SU-DHL-6 (cell line): Measurements from ENCODE around the gene CRTC3.

Source experiments
- H2AFZ ChIP-seq: fragments of 200-600 bp; sonication (generic); 2 replicates; pipeline ENCODE4 v1.6.1; 2014; ENCODE audit warnings: low read depth, mild to moderate bottlenecking, moderate library complexity, mixed read lengths, antibody characterized with exemption, low read length; ENCODE audit not compliant: severe bottlenecking
- H3F3A ChIP-seq: fragments of 200-600 bp; shearing (Covaris generic); 2 replicates; pipeline ENCODE4 v1.6.0; 2016; ENCODE audit warnings: antibody characterized with exemption, mild to moderate bottlenecking; ENCODE audit not compliant: insufficient read depth
- H3K27ac ChIP-seq: fragments of 200-600 bp; sonication (generic); 2 replicates; pipeline ENCODE4 v1.5.1; 2016; ENCODE audit warnings: low read depth, mild to moderate bottlenecking, low read length, moderate library complexity, mixed read lengths
- H3K27me3 ChIP-seq: fragments of 200-600 bp; sonication (generic), shearing (Covaris generic); 2 replicates; pipeline ENCODE4 v1.6.0; 2014; ENCODE audit warnings: mild to moderate bottlenecking, low read length
- H3K36me3 ChIP-seq: fragments of 200-600 bp; sonication (generic); 2 replicates; pipeline ENCODE4 v1.6.1; 2014; ENCODE audit warnings: mild to moderate bottlenecking, low read length, mixed read lengths
- H3K4me2 ChIP-seq: fragments of 300-600, 200-600 bp; shearing (Covaris generic), sonication (generic); 2 replicates; pipeline ENCODE4 v1.6.0; 2014; ENCODE audit warnings: low read length, low read depth, mild to moderate bottlenecking; ENCODE audit not compliant: poor library complexity, severe bottlenecking
- H3K4me3 ChIP-seq: fragments of 200-600 bp; sonication (generic); 2 replicates; pipeline ENCODE4 v1.5.1; 2014; ENCODE audit warnings: antibody characterized with exemption, low read length, mild to moderate bottlenecking, mixed read lengths; ENCODE audit not compliant: insufficient read depth, poor library complexity, severe bottlenecking
- H3K79me2 ChIP-seq: fragments of 200-600 bp; sonication (generic); 2 replicates; pipeline ENCODE4 v1.6.1; 2014; ENCODE audit warnings: mild to moderate bottlenecking, low read length, moderate library complexity; ENCODE audit not compliant: insufficient read depth
- H3K9ac ChIP-seq: fragments of 200-600 bp; sonication (generic); 2 replicates; pipeline ENCODE4 v1.7.0; 2014; ENCODE audit warnings: mild to moderate bottlenecking, low read length
- H3K9me2 ChIP-seq: fragments of 200-600 bp; sonication (generic); replicated peaks from 2 replicates; pipeline ENCODE4 v1.6.1; 2014; ENCODE audit warnings: low read length; ENCODE audit not compliant: insufficient read depth
- H3K9me3 ChIP-seq: fragments of 200-600 bp; sonication (generic); 2 replicates; pipeline ENCODE4 v1.6.1; 2014; ENCODE audit warnings: low read length, mixed read lengths; ENCODE audit not compliant: insufficient read depth
- H4K20me1 ChIP-seq: fragments of 200-600 bp; sonication (generic); 2 replicates; pipeline ENCODE4 v1.6.1; 2014; ENCODE audit warnings: low read depth, mild to moderate bottlenecking, antibody characterized with exemption, low read length, moderate library complexity, mixed read lengths
- CTCF ChIP-seq: fragments of 200-600 bp; sonication (generic); IDR thresholded peaks from one replicate; pipeline ENCODE4 v1.5.1; 2017; ENCODE audit warnings: antibody characterized with exemption, mild to moderate bottlenecking, low read length, moderate library complexity; ENCODE audit not compliant: insufficient read depth, poor library complexity, severe bottlenecking
- EZH2phosphoT487 ChIP-seq: fragments of 200-600 bp; sonication (generic), shearing (Covaris generic); conservative IDR thresholded peaks from 2 replicates; pipeline ENCODE4 v1.6.1; 2018; ENCODE audit warnings: mild to moderate bottlenecking, antibody characterized with exemption, low read length, moderate library complexity, mixed read lengths

The CRTC3 gene

GRCh38 chr15:90624278-90624981, 94.7 kb downstream of the CRTC3 start:
- TF ChIP-seq CTCF, result no peak
- TF ChIP-seq EZH2phosphoT487, result no peak
- Histone ChIP-seq H3K79me2 (no peaks in the 10 kb centered on the region), H3K36me3 (no peaks in the 10 kb centered on the region), H3K27ac (no peak overlapping the region), H3K4me2 (no peak overlapping the region), H3K9me3 (no peaks in the 10 kb centered on the region), H3K9ac (no peak overlapping the region), H3K9me2 (no peaks in the 10 kb centered on the region), H4K20me1 (no peaks in the 10 kb centered on the region), H3F3A (no peaks in the 10 kb centered on the region), H3K27me3 (no peaks in the 10 kb centered on the region), H3K4me3 (no peak overlapping the region), H2AFZ (no peak overlapping the region)

GRCh38 chr15:90625037-90625436, 95.3 kb downstream of the CRTC3 start:
- Histone ChIP-seq H3K27ac (no peak overlapping the region), H3K9me2 (no peaks in the 10 kb centered on the region), H3K4me3 (no peak overlapping the region), H3K36me3 (no peaks in the 10 kb centered on the region), H3K27me3 (no peaks in the 10 kb centered on the region), H3K79me2 (no peaks in the 10 kb centered on the region), H3K9me3 (no peaks in the 10 kb centered on the region), H2AFZ (no peak overlapping the region), H3F3A (no peaks in the 10 kb centered on the region), H3K9ac (no peak overlapping the region), H3K4me2 (no peak overlapping the region), H4K20me1 (no peaks in the 10 kb centered on the region)
- TF ChIP-seq EZH2phosphoT487 (no peak), CTCF (no peak)

- TF ChIP-seq EZH2phosphoT487 (no peak), CTCF (no peak)
- Histone ChIP-seq H3K9ac (no peak overlapping the region), H4K20me1 (no peaks in the 10 kb centered on the region), H3F3A (no peaks in the 10 kb centered on the region), H3K27ac (no peak overlapping the region), H3K27me3 (no peaks in the 10 kb centered on the region), H3K4me3 (no peak overlapping the region), H3K9me2 (no peaks in the 10 kb centered on the region), H3K4me2 (no peak overlapping the region), H2AFZ (no peak overlapping the region), H3K36me3 (no peaks in the 10 kb centered on the region), H3K9me3 (no peaks in the 10 kb centered on the region), H3K79me2 (no peaks in the 10 kb centered on the region)
Observed at GRCh38 chr15:90629217-90629616, 99.5 kb downstream of the CRTC3 start.
